Stimulated activated CD8-positive, alpha-beta memory T cell treated with anti-CD3 and anti-CD28 coated beads, Interleukin-15, amount 100 ng/mL, for 4 hours (primary cell): ENCODE data around the gene OR2T4.

ENCODE experiments used
- DNase-seq, 2 donors: peaks; one replicate each; pipeline ENCODE4 v3.0.0-alpha.2; 2020; ENCODE audit warnings: low read depth in 2 of 2

The OR2T4 gene

DNA sequence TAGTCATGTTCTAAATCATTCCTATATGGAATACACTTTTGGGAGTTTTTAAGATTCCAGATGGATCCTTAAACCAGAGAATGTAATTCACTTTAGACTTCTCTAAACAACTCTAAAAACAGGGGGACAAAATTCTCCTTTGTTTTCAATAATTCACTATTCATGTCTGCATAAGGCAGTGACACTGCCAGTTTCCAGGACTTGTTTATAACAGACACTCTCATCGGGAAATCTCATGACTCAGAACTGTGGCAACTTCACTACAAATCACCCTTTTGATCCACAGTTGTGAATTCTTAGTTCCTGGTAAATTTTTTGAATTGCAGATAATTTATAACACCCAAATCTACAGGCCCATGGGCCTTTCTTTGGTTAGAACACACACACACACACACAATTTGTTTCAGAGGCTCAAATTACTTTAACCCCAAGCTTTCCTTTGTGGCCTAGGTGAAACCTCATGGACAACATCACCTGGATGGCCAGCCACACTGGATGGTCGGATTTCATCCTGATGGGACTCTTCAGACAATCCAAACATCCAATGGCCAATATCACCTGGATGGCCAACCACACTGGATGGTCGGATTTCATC, at the start of gene OR2T4:
TSS of gene OR2T4 (plus strand) at position 545 of the 595 bp plus-strand sequence. CDS start at position 545, 0 bp downstream.
- no peak for DNase-seq

DNA sequence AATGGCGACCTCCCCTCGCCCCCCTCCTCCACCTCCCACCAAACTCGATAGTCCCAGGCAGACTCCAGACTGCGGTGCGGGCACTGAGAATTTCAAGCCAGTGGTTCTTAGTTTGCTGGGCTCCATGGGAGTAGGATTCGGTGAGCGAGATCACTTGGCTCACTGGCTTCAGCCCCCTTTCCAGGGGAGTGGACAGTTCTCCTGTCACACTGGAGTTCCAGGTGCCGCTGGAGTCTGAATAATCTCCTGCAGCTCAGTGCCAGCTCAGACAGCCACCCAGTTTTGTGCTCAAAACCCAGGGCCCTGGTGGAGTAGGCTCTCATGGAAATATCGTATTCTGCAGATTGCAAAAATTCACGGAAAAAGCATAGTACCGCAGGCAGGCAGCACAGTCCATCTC, 44.7 kb upstream of the OR2T4 start:
- no peak for DNase-seq

GRCh38 chr1:248324468-248324867, 37.0 kb upstream of the OR2T4 start, which contains the start of gene OR2M7:
Gene OR2M7, minus strand, starts transcription at chr1:248324568. Its CDS starts 0 bp downstream, at chr1:248324568.
- no peak for DNase-seq

DNA sequence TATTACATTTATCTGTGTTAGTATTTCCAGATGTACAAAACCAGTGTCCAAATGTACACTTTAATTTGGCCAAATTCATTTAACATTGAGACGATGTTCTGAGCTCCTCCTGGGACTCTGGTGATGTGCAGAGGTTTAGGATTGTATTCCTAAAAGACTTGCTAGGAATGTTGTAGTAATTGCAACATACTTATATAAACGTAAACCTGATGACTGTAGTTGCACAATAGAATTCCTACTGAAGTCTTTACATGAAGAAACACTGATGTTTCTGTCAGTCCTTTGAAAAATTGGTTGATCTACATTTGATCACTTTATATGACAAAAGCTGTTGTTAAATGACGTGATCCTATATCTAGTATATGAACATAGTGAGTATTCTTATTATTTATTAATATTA, 18.0 kb upstream of the OR2T4 start:
- DNase-seq: no peak

GRCh38 chr1:248348475-248348874, 13.0 kb upstream of the OR2T4 start, which contains the start of gene OR14C36:
Gene OR14C36, plus strand, starts transcription at chr1:248348775. Its CDS starts 0 bp downstream, at chr1:248348775.
- no peak for DNase-seq

GRCh38 chr1:248359415-248359814, 2.0 kb upstream of the OR2T4 start:
- no peak for DNase-seq

DNA sequence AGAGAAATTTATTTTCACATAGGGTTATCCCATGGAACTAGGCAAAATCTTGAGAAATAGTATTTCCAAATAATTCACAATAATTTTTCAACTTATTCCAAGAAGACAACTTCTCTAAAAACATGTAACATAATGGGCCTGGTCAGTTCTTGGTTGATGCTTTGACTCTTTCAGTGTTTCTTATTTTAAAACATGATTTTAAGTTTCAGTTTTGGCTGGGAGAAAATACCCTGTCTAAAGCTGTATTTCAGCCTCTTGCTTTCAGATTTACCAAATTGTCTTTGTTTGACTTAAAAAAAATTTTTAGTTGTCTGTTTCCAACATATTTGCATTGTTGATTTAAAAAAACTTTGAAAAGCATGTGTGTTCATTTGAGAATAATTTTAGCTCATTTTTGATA, 5.1 kb downstream of the OR2T4 start:
- DNase-seq: no peak

GRCh38 chr1:248372394-248372793, 10.9 kb downstream of the OR2T4 start:
- no peak for DNase-seq

- no peak for DNase-seq
These were observed 12.3 kb downstream of the OR2T4 start for GRCh38 chr1:248373761-248374160.

DNA sequence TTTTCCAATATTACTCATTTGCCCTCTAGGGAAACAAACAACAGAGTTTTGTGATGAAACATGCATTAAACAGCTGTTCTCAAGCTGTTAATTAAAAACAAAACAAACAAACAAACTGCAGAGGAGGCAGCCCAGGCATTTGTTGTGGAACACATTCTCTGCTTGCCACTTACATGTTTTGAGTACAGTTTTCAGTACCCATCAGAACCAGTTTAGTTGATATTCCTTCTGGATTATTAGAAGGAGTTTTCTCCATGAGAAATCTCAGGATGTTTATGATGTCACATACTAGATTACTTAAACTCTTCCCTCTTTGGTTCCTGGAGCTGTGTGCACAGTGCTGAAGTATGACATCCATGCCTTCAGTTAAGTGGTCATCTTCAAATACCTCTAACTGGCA, 14.0 kb downstream of the OR2T4 start, which contains the start of gene OR2T6:
TSS of gene OR2T6 (plus strand) at position 301 of the 400 bp plus-strand sequence. CDS start 11,863 bp downstream, outside the sequence.
- DNase-seq: no peak

DNA sequence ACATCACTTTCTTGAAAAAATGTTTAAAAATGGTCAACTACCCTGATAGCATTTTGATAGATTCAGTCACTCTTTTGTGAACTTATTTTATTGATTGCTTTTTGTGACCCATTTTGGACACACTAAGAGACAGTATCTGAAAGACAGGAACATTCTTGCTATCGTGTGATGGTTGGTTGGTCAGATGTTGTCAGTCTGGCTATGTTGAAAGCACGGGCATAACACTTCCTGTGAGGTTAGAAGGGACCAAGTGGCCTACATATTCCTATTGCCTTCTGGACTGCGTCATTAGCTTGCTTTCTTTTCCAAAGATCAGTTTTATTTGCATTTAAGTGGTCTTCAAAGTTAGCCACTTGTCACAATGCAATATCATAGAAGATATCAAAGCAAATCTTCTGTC, 15.5 kb downstream of the OR2T4 start:
- DNase-seq: no peak

DNA sequence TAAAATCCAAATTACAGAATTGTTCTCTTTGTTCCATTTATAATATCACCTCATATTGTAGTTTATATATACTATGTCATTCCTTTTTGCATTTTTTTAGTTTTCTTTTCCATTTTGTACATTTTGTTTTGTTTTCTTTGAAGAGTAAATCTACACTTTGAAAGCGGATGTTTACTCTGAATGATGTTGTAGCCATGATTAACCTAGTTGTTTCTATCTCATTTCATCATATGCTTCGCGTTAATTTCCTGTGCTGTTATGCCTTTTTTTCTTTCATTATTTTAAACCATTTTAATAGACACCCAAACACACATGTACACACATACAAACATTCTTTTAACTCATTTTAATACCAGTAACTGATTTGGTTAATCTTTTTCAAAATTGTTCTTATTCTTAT, 19.4 kb downstream of the OR2T4 start:
- no peak for DNase-seq

- no peak for DNase-seq
These were observed 27.0 kb downstream of the OR2T4 start for GRCh38 chr1:248388426-248388825.

DNA sequence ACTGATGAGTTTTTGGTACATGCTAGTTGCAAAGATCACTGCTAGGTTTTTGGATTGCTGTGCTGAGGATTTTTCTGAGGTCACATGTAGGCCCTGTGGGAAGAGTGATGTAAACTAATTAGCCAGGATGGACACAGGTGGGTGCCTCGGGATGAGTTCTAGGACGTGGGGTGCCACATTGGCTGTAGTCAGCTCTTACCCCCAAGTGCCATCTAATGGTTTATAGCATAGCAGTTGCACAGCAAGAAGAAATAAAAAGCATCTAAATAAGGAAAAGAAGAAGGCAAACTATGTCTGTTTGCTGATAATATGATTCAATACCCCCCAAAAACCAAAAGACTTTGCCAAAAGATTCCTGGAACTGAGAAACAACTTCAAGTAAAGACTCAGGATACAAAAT, 31.6 kb downstream of the OR2T4 start:
- DNase-seq: no peak

DNA sequence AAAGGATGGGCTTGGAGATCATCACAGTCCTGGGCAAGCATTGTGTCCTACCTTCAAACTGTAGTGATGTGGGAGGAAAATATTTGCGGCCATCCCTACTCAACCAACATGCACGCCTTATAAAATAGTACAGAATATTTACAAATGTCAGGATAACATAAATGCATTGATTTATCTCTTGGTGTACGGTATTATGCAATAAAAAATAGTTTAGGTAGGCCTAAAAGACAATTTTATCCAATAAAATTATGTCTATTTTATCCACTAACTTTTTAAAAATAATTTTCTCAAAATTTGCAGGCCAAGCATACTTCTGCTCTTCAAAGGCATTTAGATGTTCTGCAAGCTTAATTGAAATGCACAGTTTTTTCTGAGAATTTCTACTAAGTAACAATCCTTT, 41.3 kb downstream of the OR2T4 start, which contains the start of gene OR2T1:
TSS of gene OR2T1 (plus strand) at position 301 of the 400 bp plus-strand sequence. CDS start 3,100 bp downstream, outside the sequence.
- no peak for DNase-seq

DNA sequence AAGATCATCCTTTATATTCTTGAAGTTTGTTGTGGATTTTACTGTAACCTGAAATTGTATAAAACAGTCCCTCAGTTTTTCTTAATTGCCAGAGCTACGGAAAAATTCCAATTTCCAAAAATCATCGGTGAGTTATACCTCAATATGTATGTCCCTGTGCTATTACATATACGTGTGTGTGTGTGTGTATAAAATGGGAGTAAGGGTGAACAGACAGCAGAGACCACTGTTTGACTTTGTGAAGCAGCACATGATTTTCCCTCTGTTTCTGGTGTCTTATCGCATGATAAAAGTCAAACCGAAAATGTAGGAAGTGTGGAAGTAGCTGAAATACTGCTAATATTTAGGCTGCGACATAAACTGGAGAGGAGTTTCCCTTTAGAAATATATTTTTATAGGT, 42.6 kb downstream of the OR2T4 start:
- DNase-seq: no peak

- DNase-seq: no peak
These were observed 45.5 kb downstream of the OR2T4 start for GRCh38 chr1:248406721-248407692.
